CD8-positive, alpha-beta memory T cell (primary cell): ENCODE measurements around the gene ARPP21. TPM values are rescaled to one million over a fixed set of nuclear protein-coding genes. Genes with fewer than 3 reads are reported as not detected.
A peak's percentile ranks its signal among the peaks of the same experiment; 100 is the strongest.

Experiments
- CTCF ChIA-PET: fragments of 350-600 bp; sonication (Branson Sonifier 250); formaldehyde crosslinking; loops from one replicate; lab custom pipeline; 2021; ENCODE audit warnings: antibody characterized with exemption; lab: Charles Lee
- POLR2A ChIA-PET: fragments of 350-600 bp; sonication (Branson Sonifier 250); formaldehyde crosslinking; loops from one replicate; lab custom pipeline; 2021; ENCODE audit warnings: antibody characterized with exemption; lab: Charles Lee
- DNase-seq, 5 donors: peaks; one replicate each; pipeline versions ENCODE4 v3.0.0 to v3.0.0-alpha.2; 2020 to 2022; ENCODE audit warnings: mixed read lengths in 1 of 5
- H3K27ac ChIP-seq: one replicate; pipeline ENCODE4 v1.7.0; 2013; ENCODE audit warnings: low read depth, mild to moderate bottlenecking, low read length, moderate library complexity
- H3K27me3 ChIP-seq: 2 replicates; pipeline ENCODE4 v1.7.0; 2013; ENCODE audit warnings: low read length, mild to moderate bottlenecking; ENCODE audit not compliant: insufficient read depth, poor library complexity, severe bottlenecking
- H3K36me3 ChIP-seq: 2 replicates; pipeline ENCODE4 v1.7.0; 2013; ENCODE audit warnings: mild to moderate bottlenecking, low read length, moderate library complexity; ENCODE audit not compliant: insufficient read depth
- H3K4me1 ChIP-seq: 2 replicates; pipeline ENCODE4 v1.7.0; 2013; ENCODE audit warnings: mild to moderate bottlenecking, low read length, moderate library complexity; ENCODE audit not compliant: insufficient read depth
- H3K4me3 ChIP-seq: 2 replicates; pipeline ENCODE4 v1.7.0; 2013; ENCODE audit warnings: mild to moderate bottlenecking, low read length
- H3K9me3 ChIP-seq: 2 replicates; pipeline ENCODE4 v1.7.0; 2013; ENCODE audit warnings: mild to moderate bottlenecking, low read length
- H3K27ac Mint-ChIP-seq, 8 donors: one replicate each; pipeline ENCODE4 v1.8.0; 2020 to 2021; ENCODE audit warnings: mixed read lengths in 8 of 8, mild to moderate bottlenecking in 6 of 8, inconsistent platforms in 3 of 8, moderate library complexity in 3 of 8
- H3K27me3 Mint-ChIP-seq, 2 donors: one replicate each; pipeline ENCODE4 v1.8.0; 2020 to 2021; ENCODE audit warnings: mixed read lengths in 2 of 2, mild to moderate bottlenecking in 1 of 2, moderate library complexity in 1 of 2
- H3K36me3 Mint-ChIP-seq, 3 donors: one replicate each; pipeline ENCODE4 v1.8.0; 2020 to 2021; ENCODE audit warnings: mixed read lengths in 3 of 3, inconsistent platforms in 1 of 3, mild to moderate bottlenecking in 1 of 3
- H3K4me1 Mint-ChIP-seq, 3 donors: one replicate each; pipeline ENCODE4 v1.8.0; 2020 to 2021; ENCODE audit warnings: mixed read lengths in 3 of 3, inconsistent platforms in 1 of 3, mild to moderate bottlenecking in 1 of 3
- H3K4me3 Mint-ChIP-seq, 7 donors: one replicate each; pipeline ENCODE4 v1.8.0; 2020 to 2021; ENCODE audit warnings: mixed read lengths in 7 of 7, mild to moderate bottlenecking in 6 of 7, moderate library complexity in 4 of 7, inconsistent platforms in 2 of 7
- H3K9me3 Mint-ChIP-seq, 5 donors: one replicate each; pipeline ENCODE4 v1.8.0; 2020 to 2022; ENCODE audit warnings: mixed read lengths in 5 of 5, mild to moderate bottlenecking in 3 of 5, moderate library complexity in 2 of 5, inconsistent platforms in 1 of 5
- polyA plus RNA-seq: library from polyadenylated mRNA; unstranded; fragments of 300-500 nt; fragmentation: Illumina TruSeq; gene quantifications from one replicate; pipeline ENCODE4 v1.2.3, GENCODE V29; 2021
- total RNA-seq, 2 experiments: library from RNA; stranded (reverse); gene quantifications; one replicate each; pipeline ENCODE4 v1.2.3, GENCODE V29; 2021

ARPP21 gene
- total and polyA plus RNA-seq, 3 experiments from 2014 or later = not detected

DNA sequence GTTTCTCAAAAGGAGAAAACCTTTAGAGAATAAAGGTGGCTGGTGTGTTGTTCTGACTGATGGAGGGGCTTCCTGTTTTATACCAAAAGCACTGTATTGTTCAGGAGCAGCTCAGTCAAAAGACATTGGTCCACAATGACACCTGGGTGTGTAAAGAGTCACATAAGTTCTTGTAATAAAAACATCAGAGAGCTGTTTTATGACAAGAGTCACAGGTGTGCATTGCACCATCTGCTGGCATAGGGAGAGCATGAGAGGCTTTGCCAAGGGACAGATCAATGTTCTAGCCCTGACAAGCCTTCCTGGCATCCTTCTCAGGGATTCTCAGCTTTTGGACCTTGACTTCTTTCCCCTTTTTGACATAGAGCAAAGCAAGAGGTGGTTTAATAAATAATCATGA is 20.4 kb downstream of the ARPP21 start:
- no peak overlapping the region for H3K27ac Mint-ChIP-seq
- Histone ChIP-seq H3K4me1 (no peaks in the 10 kb centered on the region), H3K36me3 (no peaks in the 10 kb centered on the region), H3K9me3 (no peaks in the 10 kb centered on the region), H3K27me3 (no peaks in the 10 kb centered on the region), H3K27ac (no peak overlapping the region), H3K4me3 (no peak overlapping the region)
- H3K27me3 Mint-ChIP-seq = no peaks in the 10 kb centered on the region
- POLR2A ChIA-PET = no interaction called here
- H3K9me3 Mint-ChIP-seq = peaks cover 0 to 10% (median 4%) of the 10 kb centered on the region in 5 donors
- no peak for DNase-seq
- H3K4me3 Mint-ChIP-seq = no peak overlapping the region
- no peaks in the 10 kb centered on the region for H3K36me3 Mint-ChIP-seq
- no peaks in the 10 kb centered on the region for H3K4me1 Mint-ChIP-seq
- CTCF ChIA-PET = no interaction called here

DNA sequence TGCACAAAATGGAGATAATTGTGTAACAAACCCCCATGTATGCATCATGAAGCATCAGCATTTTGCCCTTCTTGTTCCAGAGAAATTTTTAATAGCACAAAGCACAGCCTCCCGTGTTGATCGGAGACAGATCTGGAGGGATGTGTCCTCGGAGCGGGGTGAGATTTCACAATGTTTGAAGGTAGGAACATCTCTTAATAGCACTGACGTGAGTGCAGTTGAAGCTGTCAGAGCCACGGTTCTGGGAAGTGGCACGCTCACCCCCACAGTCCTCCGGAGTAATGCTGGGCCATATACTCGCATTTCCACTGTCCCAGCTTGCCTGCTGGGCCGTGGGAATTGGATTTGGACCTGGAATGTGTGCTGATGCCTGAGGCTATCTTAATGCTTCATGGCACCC is 24.1 kb downstream of the ARPP21 start:
- ChIA-PET CTCF (interaction anchor here (1.7 kb wide), 1 partner anchor 11 kb away, joined by 4 read pairs; no protein-coding TSS in a partner anchor), POLR2A (no interaction called here)
- Histone ChIP-seq H3K4me1 (no peaks in the 10 kb centered on the region), H3K36me3 (no peaks in the 10 kb centered on the region), H3K4me3 (no peak overlapping the region), H3K27ac (no peak overlapping the region), H3K27me3 (no peaks in the 10 kb centered on the region), H3K9me3 (no peaks in the 10 kb centered on the region)
- Mint-ChIP-seq H3K9me3 (peaks cover 0 to 10% (median 4%) of the 10 kb centered on the region in 5 donors), H3K4me3 (no peak overlapping the region), H3K27me3 (no peaks in the 10 kb centered on the region), H3K36me3 (no peaks in the 10 kb centered on the region), H3K4me1 (no peaks in the 10 kb centered on the region), H3K27ac (no peak overlapping the region)
- DNase-seq = no peak

DNA sequence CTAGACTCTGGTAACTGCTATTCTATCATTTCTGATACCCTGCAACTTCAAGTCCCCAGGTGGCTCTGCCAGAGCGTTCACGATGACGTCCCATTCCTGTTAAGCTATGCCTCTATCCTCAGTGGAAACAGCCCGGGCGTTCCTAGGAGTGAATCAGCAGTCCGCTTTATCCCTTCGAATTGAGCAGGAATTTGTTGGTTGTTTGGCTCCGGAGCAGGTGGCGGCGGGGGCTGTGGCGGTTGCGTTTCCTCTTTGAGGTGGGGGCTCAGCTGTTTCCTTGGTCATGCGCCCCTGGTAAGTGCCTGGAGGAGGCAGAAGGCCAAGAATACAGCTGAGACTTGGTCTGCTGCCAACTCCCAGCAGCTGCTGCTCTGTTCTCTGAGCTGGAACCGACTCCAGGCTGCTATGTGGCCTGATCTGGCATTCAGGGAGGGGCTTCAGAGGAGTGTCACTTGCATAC is 25.2 kb downstream of the ARPP21 start:
- POLR2A ChIA-PET = no interaction called here

DNA sequence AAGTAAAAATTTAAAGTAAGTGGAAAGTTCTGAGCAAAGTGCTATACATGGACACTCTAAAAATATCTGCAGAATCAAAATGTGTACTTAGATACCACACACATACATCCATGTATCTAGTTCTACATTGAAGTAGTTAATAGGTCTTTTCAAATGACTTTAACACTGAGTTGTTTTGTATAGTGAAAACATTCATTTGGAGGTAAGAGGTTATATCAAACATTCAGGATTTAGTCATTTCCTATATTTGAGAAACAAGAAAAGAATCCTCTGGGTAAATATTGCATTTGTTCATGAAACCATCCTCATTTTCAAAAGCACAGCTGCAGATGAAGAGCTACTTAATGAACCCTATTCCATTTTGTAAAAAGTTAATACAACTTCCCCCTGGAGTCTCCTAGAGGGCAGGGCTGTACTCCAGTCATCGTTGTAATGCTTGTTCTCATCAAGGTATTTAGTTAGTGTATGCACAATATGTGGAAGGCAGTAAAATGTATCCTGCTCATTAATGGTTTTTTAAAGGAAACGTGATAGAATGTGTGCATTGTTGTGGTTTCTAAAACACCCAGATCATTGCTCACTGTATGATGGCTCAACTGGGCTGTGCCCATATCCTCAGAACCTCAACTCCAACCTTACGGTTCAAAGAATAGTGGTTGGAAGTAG is 26.2 kb downstream of the ARPP21 start:
- Mint-ChIP-seq H3K27me3 (peaks cover 0 to 1% of the 10 kb centered on the region in 2 donors), H3K36me3 (no peaks in the 10 kb centered on the region), H3K27ac (no peak overlapping the region), H3K9me3 (peaks cover 0 to 10% (median 4%) of the 10 kb centered on the region in 5 donors), H3K4me3 (no peak overlapping the region), H3K4me1 (no peaks in the 10 kb centered on the region)
- no peak overlapping the region for H3K27ac ChIP-seq
- H3K9me3 ChIP-seq = no peaks in the 10 kb centered on the region
- H3K27me3 ChIP-seq = no peaks in the 10 kb centered on the region
- H3K4me1 ChIP-seq = no peaks in the 10 kb centered on the region
- H3K4me3 ChIP-seq = no peak overlapping the region
- ChIA-PET CTCF (no interaction called here), POLR2A (no interaction called here)
- no peak for DNase-seq
- no peaks in the 10 kb centered on the region for H3K36me3 ChIP-seq

More for the DNA sequence above, 25.2 kb downstream of the ARPP21 start:
- H3K27me3 Mint-ChIP-seq = no peaks in the 10 kb centered on the region
- H3K9me3 Mint-ChIP-seq = peaks cover 0 to 10% (median 4%) of the 10 kb centered on the region in 5 donors
- H3K9me3 ChIP-seq = no peaks in the 10 kb centered on the region
- no peaks in the 10 kb centered on the region for H3K36me3 Mint-ChIP-seq
- no peaks in the 10 kb centered on the region for H3K4me1 Mint-ChIP-seq
- CTCF ChIA-PET = no interaction called here
- no peaks in the 10 kb centered on the region for H3K27me3 ChIP-seq
- DNase-seq = no peak
- no peak overlapping the region for H3K4me3 Mint-ChIP-seq
- no peaks in the 10 kb centered on the region for H3K36me3 ChIP-seq
- H3K27ac ChIP-seq = no peak overlapping the region
- H3K4me3 ChIP-seq = no peak overlapping the region
- H3K4me1 ChIP-seq = no peaks in the 10 kb centered on the region
- no peak overlapping the region for H3K27ac Mint-ChIP-seq

DNA sequence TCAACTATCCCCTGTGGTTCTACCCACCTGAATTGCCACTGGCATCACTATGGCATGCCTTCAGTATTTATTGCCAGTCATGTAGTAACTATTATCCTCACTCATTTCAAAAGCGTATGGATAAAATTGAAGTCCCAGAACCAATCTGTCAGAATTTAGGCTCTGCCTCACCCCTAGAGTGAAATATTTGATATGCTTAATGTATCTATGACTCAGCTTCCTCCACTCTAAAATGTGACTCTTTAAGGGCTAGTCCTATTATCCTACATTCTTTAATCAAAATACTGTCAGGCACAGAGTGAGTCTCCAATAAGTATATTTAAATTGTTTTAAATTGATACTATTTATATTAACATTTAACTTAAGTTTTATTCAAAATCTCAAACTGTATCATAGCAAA is 27.6 kb downstream of the ARPP21 start:
- H3K36me3 Mint-ChIP-seq = no peaks in the 10 kb centered on the region
- ChIA-PET CTCF (no interaction called here), POLR2A (no interaction called here)
- Histone ChIP-seq H3K4me1 (no peaks in the 10 kb centered on the region), H3K9me3 (no peaks in the 10 kb centered on the region), H3K4me3 (no peak overlapping the region), H3K27ac (no peak overlapping the region), H3K27me3 (no peaks in the 10 kb centered on the region), H3K36me3 (no peaks in the 10 kb centered on the region)
- H3K27me3 Mint-ChIP-seq = peaks cover 0 to 1% of the 10 kb centered on the region in 2 donors
- no peak overlapping the region for H3K27ac Mint-ChIP-seq
- no peak overlapping the region for H3K4me3 Mint-ChIP-seq
- no peak for DNase-seq
- H3K9me3 Mint-ChIP-seq = peaks cover 0 to 10% (median 5%) of the 10 kb centered on the region in 5 donors
- no peaks in the 10 kb centered on the region for H3K4me1 Mint-ChIP-seq

DNA sequence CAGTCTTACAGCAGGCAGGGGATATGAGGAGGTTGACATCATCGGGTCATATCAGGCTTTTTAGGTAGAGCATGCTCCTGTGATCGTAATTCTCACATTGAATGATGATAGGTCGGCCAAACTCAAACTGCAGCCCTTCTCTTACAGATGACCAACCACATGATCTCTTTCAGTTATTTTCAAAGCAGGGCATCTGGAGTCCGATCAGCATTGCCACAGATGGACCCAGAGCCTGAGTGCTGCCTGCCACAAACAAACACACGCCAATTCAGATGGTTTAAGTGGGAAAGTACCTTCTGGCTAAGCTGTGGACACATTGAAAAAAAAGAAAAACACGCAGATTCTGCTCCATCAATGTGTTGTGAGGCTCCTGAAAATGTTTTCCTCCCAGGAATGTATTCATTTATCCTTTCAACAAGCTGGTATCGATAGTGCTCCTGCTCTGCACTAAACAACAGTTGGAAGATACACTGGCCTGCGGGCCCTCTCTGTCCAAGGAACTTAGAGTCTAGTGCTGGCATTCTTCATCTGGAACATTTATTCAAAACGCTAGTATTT is 31.2 kb downstream of the ARPP21 start:
- H3K9me3 Mint-ChIP-seq = peaks cover 0 to 8% (median 0%) of the 10 kb centered on the region in 5 donors
- Histone ChIP-seq H3K9me3 (no peaks in the 10 kb centered on the region), H3K36me3 (no peaks in the 10 kb centered on the region), H3K4me1 (no peaks in the 10 kb centered on the region), H3K4me3 (no peak overlapping the region), H3K27me3 (no peaks in the 10 kb centered on the region), H3K27ac (no peak overlapping the region)
- no peak overlapping the region for H3K27ac Mint-ChIP-seq
- CTCF ChIA-PET = no interaction called here
- H3K27me3 Mint-ChIP-seq = peaks cover 0 to 1% of the 10 kb centered on the region in 2 donors
- POLR2A ChIA-PET = no interaction called here
- no peaks in the 10 kb centered on the region for H3K4me1 Mint-ChIP-seq
- DNase-seq = no peak
- H3K4me3 Mint-ChIP-seq = no peak overlapping the region
- no peaks in the 10 kb centered on the region for H3K36me3 Mint-ChIP-seq

DNA sequence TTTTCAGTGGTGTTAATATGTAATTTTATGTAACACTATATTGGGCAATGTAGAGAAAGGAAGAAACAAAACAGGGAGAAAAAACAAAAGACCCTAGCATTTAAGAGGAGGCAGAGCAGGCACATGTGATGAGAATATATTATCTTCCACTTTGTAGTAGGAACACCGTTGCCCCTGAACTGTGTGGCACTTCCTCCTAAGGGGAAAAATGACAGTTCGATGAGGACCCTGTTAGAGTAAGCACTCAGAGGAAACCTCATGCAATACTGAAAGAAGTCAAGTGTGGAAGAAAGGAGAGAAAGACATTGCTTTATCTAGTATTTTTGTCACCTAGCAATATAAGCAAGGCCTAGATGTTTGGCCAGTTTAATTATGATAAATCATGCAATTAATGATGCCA is 32.2 kb downstream of the ARPP21 start:
- POLR2A ChIA-PET = no interaction called here
- Mint-ChIP-seq H3K27me3 (peaks cover 0 to 1% of the 10 kb centered on the region in 2 donors), H3K4me1 (no peaks in the 10 kb centered on the region), H3K27ac (no peak overlapping the region), H3K9me3 (peaks cover 0 to 13% (median 0%) of the 10 kb centered on the region in 5 donors), H3K4me3 (no peak overlapping the region), H3K36me3 (no peaks in the 10 kb centered on the region)
- CTCF ChIA-PET = no interaction called here
- no peaks in the 10 kb centered on the region for H3K36me3 ChIP-seq
- H3K4me1 ChIP-seq = no peaks in the 10 kb centered on the region
- H3K27me3 ChIP-seq = no peaks in the 10 kb centered on the region
- no peak for DNase-seq
- H3K4me3 ChIP-seq = no peak overlapping the region
- H3K9me3 ChIP-seq = no peaks in the 10 kb centered on the region
- H3K27ac ChIP-seq = no peak overlapping the region

DNA sequence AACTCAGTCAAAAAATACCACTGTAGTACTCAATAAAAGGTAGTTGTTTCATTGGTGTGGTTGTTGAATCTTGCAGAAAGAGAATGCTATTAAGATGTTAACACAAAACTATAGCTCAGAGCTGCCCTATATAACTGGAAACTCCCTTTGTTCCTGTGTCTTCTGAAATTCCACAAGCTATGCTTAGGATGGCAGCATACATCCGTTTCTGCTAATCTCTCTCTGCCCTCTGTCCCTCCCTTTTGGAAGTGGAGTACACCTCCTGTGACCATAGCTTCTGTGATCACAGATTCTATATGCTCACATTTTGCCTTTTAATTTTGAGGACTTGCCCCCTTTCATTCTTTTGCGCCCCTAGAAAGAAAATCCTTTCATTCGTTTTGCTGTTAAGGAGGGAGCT is 33.7 kb downstream of the ARPP21 start:
- no peaks in the 10 kb centered on the region for H3K36me3 Mint-ChIP-seq
- no peaks in the 10 kb centered on the region for H3K4me1 ChIP-seq
- H3K36me3 ChIP-seq = no peaks in the 10 kb centered on the region
- CTCF ChIA-PET = no interaction called here
- no peaks in the 10 kb centered on the region for H3K9me3 ChIP-seq
- H3K9me3 Mint-ChIP-seq = peaks cover 0 to 18% (median 0%) of the 10 kb centered on the region in 5 donors
- peak overlapping the region in 1 of 8 donors; percentile 21 for H3K27ac Mint-ChIP-seq
- H3K27ac ChIP-seq = no peak overlapping the region
- H3K4me3 ChIP-seq = no peak overlapping the region
- POLR2A ChIA-PET = no interaction called here
- H3K4me1 Mint-ChIP-seq = no peaks in the 10 kb centered on the region
- H3K27me3 Mint-ChIP-seq = peaks cover 0 to 1% of the 10 kb centered on the region in 2 donors
- no peak for DNase-seq
- H3K4me3 Mint-ChIP-seq = no peak overlapping the region
- no peaks in the 10 kb centered on the region for H3K27me3 ChIP-seq
